HepG2 (cell line): Measurements from ENCODE around the gene PGA5. TPM values are rescaled to one million over a fixed set of nuclear protein-coding genes. Genes with fewer than 3 reads are reported as not detected.
"Not testable (repeated sequence)": the region's sequence is repeated elsewhere in the genome, so short reads cannot be mapped to it uniquely, and the experiment has no call there.

ENCODE experiments used
- ATAC-seq: fragments of 200-7000 bp; cut with Tn5 transposase; 3 replicates; pipeline ENCODE4 v1.9.1; 2020; ENCODE audit warnings: mild to moderate bottlenecking, moderate library complexity
- BruUV-seq: library from RNA; stranded (reverse); fragments of 400-500 nt; replicated peaks from 2 replicates; lab custom pipeline; 2021; lab: Mats Ljungman, UMichigan
- CTCF ChIA-PET: fragments of 300-600 bp; formaldehyde crosslinking; extraction: SDS; loops from one replicate; lab custom pipeline; 2021; ENCODE audit warnings: low total read pairs, inconsistent platforms, low intra/inter-chr PET ratio; lab: Yijun Ruan, JAX
- POLR2A ChIA-PET: fragments of 350-600 bp; sonication (Branson Sonifier 250); formaldehyde crosslinking; loops from one replicate; lab custom pipeline; 2020; ENCODE audit warnings: antibody characterized with exemption, inconsistent platforms; lab: Yijun Ruan, JAX
- DNase-seq: peaks from one replicate; pipeline ENCODE4 v3.0.0-alpha.2; 2015; ENCODE audit warnings: low spot score
- FAIRE-seq: peaks from 3 replicates; lab custom pipeline; 2011; peaks lifted over from hg19 to GRCh38; lab: Jason Lieb, UNC
- H2AFZ ChIP-seq: one replicate; pipeline ENCODE4 v1.6.1; 2011; ENCODE audit warnings: low read length, inconsistent platforms
- H3K27ac ChIP-seq: fragments of 300-600 bp; 3 replicates; pipeline ENCODE4 v1.8.0; 2011; ENCODE audit warnings: mixed run types, mild to moderate bottlenecking, mixed read lengths, low read length, inconsistent platforms; ENCODE audit not compliant: insufficient read depth; ENCODE audit errors: extremely low read length
- H3K27me3 ChIP-seq, 2 experiments: fragments of 200-600 bp in 1 of 2; 2 replicates in 1 of 2; 3 replicates in 1 of 2; pipeline versions ENCODE4 v1.6.0 to v1.8.0; 2011; ENCODE audit warnings: low read length in 2 of 2, mild to moderate bottlenecking in 2 of 2, moderate library complexity in 2 of 2, inconsistent platforms in 1 of 2; ENCODE audit not compliant: insufficient read depth in 2 of 2, control insufficient read depth in 1 of 2
- H3K36me3 ChIP-seq, 2 experiments: fragments of 200-600 bp in 1 of 2; replicated peaks in 1 of 2; 2 replicates in 1 of 2; 3 replicates in 1 of 2; pipeline versions ENCODE4 v1.5.1 to v1.8.0; 2011; ENCODE audit warnings: low read length in 2 of 2, inconsistent platforms in 1 of 2; ENCODE audit not compliant: insufficient read depth in 2 of 2, control insufficient read depth in 1 of 2
- H3K4me1 ChIP-seq: 2 replicates; pipeline ENCODE4 v1.5.1; 2012; ENCODE audit warnings: low read length, inconsistent platforms; ENCODE audit not compliant: insufficient read depth
- H3K4me2 ChIP-seq: 2 replicates; pipeline ENCODE4 v1.6.0; 2011; ENCODE audit warnings: low read depth, low read length, inconsistent platforms
- H3K4me3 ChIP-seq, 3 experiments: fragments of 200-600 bp in 1 of 3; sonication (generic), shearing (Covaris generic) in 1 of 3; replicated peaks in 1 of 3; 2 replicates each; pipeline ENCODE4 v1.5.1; 2011 to 2016; ENCODE audit warnings: low read length in 3 of 3, inconsistent platforms in 2 of 3, low read depth in 2 of 3, mild to moderate bottlenecking in 2 of 3, control low read depth in 1 of 3, mixed read lengths in 1 of 3; ENCODE audit not compliant: insufficient read depth in 1 of 3
- H3K79me2 ChIP-seq: one replicate; pipeline ENCODE4 v1.6.1; 2011; ENCODE audit warnings: low read length, inconsistent platforms; ENCODE audit not compliant: insufficient read depth
- H3K9ac ChIP-seq: 2 replicates; pipeline ENCODE4 v1.6.0; 2011; ENCODE audit warnings: mild to moderate bottlenecking, low read depth, low read length, inconsistent platforms; ENCODE audit not compliant: insufficient read depth
- H3K9me3 ChIP-seq: 2 replicates; pipeline ENCODE4 v1.5.1; 2012; ENCODE audit warnings: mild to moderate bottlenecking, low read length
- H4K20me1 ChIP-seq: 2 replicates; pipeline ENCODE4 v1.6.0; 2011; ENCODE audit warnings: inconsistent platforms, mild to moderate bottlenecking, low read length, moderate library complexity; ENCODE audit not compliant: insufficient read depth
- WGBS: methylation state at CpG from one replicate; pipeline ENCODE4 v1.1.6; 2017; ENCODE audit warnings: low lambda C conversion rate; 5-methylcytosine and 5-hydroxymethylcytosine counted together
- in situ Hi-C: cut with HindIII; loops from 2 replicates; pipeline ENCODE4 v1.10.0; 2017; ENCODE audit warnings: low pct_unique_long_range_greater_than_20kb; ENCODE audit not compliant: extremely low pct_ligation_motif_present
- intact Hi-C: fragments of 100-400 bp; cut with micrococcal nuclease; formaldehyde crosslinking; loops from one replicate; pipeline ENCODE4 v1.10.0; 2022; ENCODE audit not compliant: unreplicated experiment
- polyA plus RNA-seq, 8 experiments: library from polyadenylated mRNA; depleted of rRNA in 3 of 8; stranded (reverse) in 7 of 8; unstranded in 1 of 8; fragments of >200 nt; fragmentation: Illumina TruSeq in 4 of 8; extraction: Trizol in 4 of 8; gene quantifications; 2 replicates each; pipeline versions ENCODE4 v1.2.1 to v1.2.3, GENCODE V29; 2011 to 2016; ENCODE audit warnings: low read depth in 4 of 8, missing spikeins in 1 of 8, mixed read lengths in 1 of 8; ENCODE audit not compliant: insufficient read depth in 1 of 8
- total RNA-seq, 5 experiments: library from RNA; depleted of rRNA; stranded (reverse); fragments of >200 nt; fragmentation: Illumina TruSeq; extraction: Trizol; gene quantifications; 2 replicates each; pipeline ENCODE4 v1.2.3, GENCODE V29; 2016; ENCODE audit warnings: low read depth in 1 of 5

PGA5 gene
- total and polyA plus RNA-seq, 2 of the 13 experiments (the other 11 are each of a cell fraction or from before 2014, with no cell fraction given), result not detected

- H3K4me2 ChIP-seq, H3K4me3 ChIP-seq, POLR2A ChIA-PET, DNase-seq, in situ Hi-C loops, H3K27ac ChIP-seq, H3K36me3 ChIP-seq, H3K79me2 ChIP-seq, H3K9me3 ChIP-seq, BruUV-seq, H4K20me1 ChIP-seq, H3K27me3 ChIP-seq, H2AFZ ChIP-seq, intact Hi-C loops, ATAC-seq, H3K9ac ChIP-seq, FAIRE-seq, H3K4me1 ChIP-seq, CTCF ChIA-PET: not testable (repeated sequence)
- 33% methylated on average over 9 of the region's 14 CpGs for WGBS
Observed at GRCh38 chr11:61204502-61205059, 36.4 kb upstream of the PGA5 start.

DNA sequence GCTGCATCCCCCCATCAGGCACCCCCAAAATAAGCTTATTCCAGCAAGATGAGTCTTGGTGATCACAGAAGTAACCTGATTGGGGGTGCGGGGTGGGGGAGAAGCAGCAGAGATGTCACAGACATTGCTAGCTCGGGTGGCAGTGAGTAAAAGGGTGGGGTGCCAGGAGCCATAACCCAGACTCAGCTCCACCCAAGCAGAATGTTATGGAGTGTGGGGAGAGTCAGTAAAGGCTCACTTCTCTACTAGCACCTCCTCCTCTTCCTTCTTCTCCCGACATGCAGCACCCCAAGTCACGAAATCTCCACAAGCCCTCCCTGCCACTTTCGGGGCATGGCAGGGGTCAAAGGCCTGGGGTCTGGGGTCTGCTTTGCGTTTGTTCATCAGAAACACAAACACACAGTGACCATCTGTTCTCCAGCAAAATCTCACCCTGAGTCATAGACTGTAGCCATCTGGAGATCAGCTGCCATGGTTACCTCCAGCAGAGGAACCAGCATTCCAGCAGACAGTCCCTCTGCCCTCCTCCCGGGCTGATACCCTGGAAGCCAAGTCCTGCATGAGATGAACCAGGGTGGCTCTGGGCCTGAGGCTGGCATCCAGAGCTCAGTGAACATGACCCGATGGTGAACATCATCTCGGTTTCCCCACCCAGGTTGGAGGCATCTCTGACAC is 33.2 kb upstream of the PGA5 start:
- H2AFZ ChIP-seq, ATAC-seq, H3K27ac ChIP-seq, H3K9me3 ChIP-seq, intact Hi-C loops, H4K20me1 ChIP-seq, H3K4me3 ChIP-seq, in situ Hi-C loops, FAIRE-seq, H3K36me3 ChIP-seq, CTCF ChIA-PET, H3K27me3 ChIP-seq, H3K9ac ChIP-seq, H3K4me1 ChIP-seq, POLR2A ChIA-PET, BruUV-seq, DNase-seq, H3K4me2 ChIP-seq, H3K79me2 ChIP-seq: not testable (repeated sequence)
- WGBS, result no CpG with 5 or more reads among the region's 9 CpGs

DNA sequence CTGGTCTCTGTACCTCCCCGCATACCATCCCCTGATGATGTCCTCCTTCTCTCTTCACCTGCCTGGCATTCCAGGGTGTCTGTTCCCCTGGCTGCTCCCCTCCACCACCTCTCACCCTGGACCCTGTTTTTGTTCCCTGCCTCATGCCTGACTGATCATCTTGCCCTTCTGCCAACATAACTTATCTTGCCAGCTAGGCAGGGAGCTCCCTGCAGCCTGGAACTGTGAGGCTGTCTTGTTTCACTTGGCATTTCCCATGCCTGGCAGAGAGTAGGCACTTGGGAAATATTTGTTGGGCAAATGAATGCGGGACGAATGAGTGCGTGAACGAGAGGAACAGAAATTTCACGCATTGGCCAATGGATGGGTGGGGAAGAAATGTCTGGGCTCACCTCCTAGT is 30.3 kb upstream of the PGA5 start:
- POLR2A ChIA-PET, H3K4me3 ChIP-seq, CTCF ChIA-PET, H3K9ac ChIP-seq, H3K27me3 ChIP-seq, H4K20me1 ChIP-seq, intact Hi-C loops, FAIRE-seq, H3K36me3 ChIP-seq, H3K4me2 ChIP-seq, H3K9me3 ChIP-seq, in situ Hi-C loops, H3K4me1 ChIP-seq, H3K27ac ChIP-seq, H3K79me2 ChIP-seq, DNase-seq, H2AFZ ChIP-seq, BruUV-seq, ATAC-seq: not testable (repeated sequence)
- WGBS, result no CpG with 5 or more reads among the region's 6 CpGs

DNA sequence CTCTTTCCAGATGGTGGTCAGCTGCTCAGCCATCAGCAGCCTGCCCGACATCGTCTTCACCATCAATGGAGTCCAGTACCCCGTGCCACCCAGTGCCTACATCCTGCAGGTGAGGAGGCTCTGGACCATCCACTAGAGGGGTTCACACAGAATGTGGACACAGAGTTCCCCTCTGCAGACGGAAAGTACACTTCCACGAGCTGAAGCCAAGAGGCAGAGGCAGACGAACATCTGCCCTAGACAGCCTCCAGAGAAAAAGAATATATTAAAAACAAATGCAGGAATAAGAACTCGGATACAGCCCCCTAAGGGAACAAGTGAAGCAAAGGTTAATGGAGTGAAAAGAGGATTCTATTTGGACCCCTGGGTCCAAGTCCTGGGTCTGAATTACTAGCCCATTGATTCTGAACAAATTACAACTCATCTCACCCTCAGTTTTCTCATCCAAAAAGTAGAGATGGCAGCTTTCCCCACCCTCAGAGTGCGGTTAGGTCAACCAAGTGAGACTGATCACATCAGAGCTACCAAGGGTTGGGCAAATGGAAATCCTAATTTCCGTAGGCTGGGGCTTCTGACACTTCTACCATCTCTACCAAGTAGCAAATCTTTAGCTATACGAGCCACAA is 29.5 kb upstream of the PGA5 start:
- H3K79me2 ChIP-seq, in situ Hi-C loops, BruUV-seq, FAIRE-seq, H3K4me1 ChIP-seq, H2AFZ ChIP-seq, H3K27ac ChIP-seq, DNase-seq, POLR2A ChIA-PET, H3K4me3 ChIP-seq, H3K4me2 ChIP-seq, CTCF ChIA-PET, H3K9me3 ChIP-seq, intact Hi-C loops, H3K36me3 ChIP-seq, ATAC-seq, H3K27me3 ChIP-seq, H3K9ac ChIP-seq, H4K20me1 ChIP-seq: not testable (repeated sequence)
- 5% methylated on average over 4 of the region's 10 CpGs for WGBS
